Stomach smooth muscle (tissue), 2 donors: Measurements from ENCODE around the gene CDC42.
A peak's percentile ranks its signal among the peaks of the same experiment; 100 is the strongest.
"Not testable (repeated sequence)": the region's sequence is repeated elsewhere in the genome, so short reads cannot be mapped to it uniquely, and the experiment has no call there.

Experiments
- H3K27ac ChIP-seq: one replicate; pipeline ENCODE4 v1.7.0; 2013; ENCODE audit warnings: mild to moderate bottlenecking, low read length, inconsistent platforms
- H3K27me3 ChIP-seq, 2 donors: one replicate each; pipeline ENCODE4 v1.7.0; 2013; ENCODE audit warnings: low read length in 2 of 2; ENCODE audit not compliant: insufficient read depth in 2 of 2, control insufficient read depth in 1 of 2
- H3K36me3 ChIP-seq, 2 donors: one replicate each; pipeline ENCODE4 v1.7.0; 2013; ENCODE audit warnings: low read length in 2 of 2; ENCODE audit not compliant: control insufficient read depth in 2 of 2, insufficient read depth in 2 of 2
- H3K4me1 ChIP-seq: one replicate; pipeline ENCODE4 v1.7.0; 2013; ENCODE audit warnings: low read length; ENCODE audit not compliant: control insufficient read depth, insufficient read depth
- H3K4me3 ChIP-seq, 2 donors: one replicate each; pipeline ENCODE4 v1.7.0; 2013; ENCODE audit warnings: low read length in 2 of 2
- H3K9ac ChIP-seq, 2 donors: one replicate each; pipeline ENCODE4 v1.7.0; 2013; ENCODE audit warnings: low read length in 2 of 2, mild to moderate bottlenecking in 1 of 2
- H3K9me3 ChIP-seq, 2 donors: one replicate each; pipeline ENCODE4 v1.7.0; 2013; ENCODE audit warnings: low read length in 2 of 2; ENCODE audit not compliant: control insufficient read depth in 2 of 2
- donor health status: healthy.
- donor health status: Pancreatic carcinoma.

CDC42 gene

DNA sequence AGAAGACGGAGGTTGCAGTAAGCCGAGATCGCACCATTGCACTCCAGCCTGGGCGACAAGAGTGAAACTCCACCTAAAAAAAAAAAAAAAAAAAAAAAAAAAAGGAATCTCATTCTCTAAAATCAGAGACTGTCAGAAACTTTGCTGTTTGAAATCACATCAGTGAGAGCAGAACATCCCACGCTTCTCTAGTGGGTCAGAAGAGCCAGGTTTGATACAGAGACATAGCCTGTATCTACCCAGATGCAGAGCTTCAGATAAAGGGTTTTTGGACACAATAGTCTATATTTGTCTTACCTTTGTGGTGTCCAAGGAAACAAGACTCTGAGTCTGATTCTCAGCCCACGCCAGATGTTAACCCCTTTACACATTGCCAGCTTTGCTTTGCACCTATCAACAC is 31.4 kb upstream of the CDC42 start:
- no peak overlapping the region for H3K4me3 ChIP-seq
- no peaks in the 10 kb centered on the region for H3K36me3 ChIP-seq
- no peak overlapping the region for H3K27ac ChIP-seq
- no peaks in the 10 kb centered on the region for H3K9me3 ChIP-seq
- H3K27me3 ChIP-seq = no peaks in the 10 kb centered on the region
- H3K9ac ChIP-seq = no peak overlapping the region
- peaks cover 11% of the 10 kb centered on the region for H3K4me1 ChIP-seq

GRCh38 chr1:22024485-22025367 is 27.8 kb upstream of the CDC42 start:
- H3K9me3 ChIP-seq = no peaks in the 10 kb centered on the region
- peak overlapping the region; percentile 96 for H3K27ac ChIP-seq
- H3K27me3 ChIP-seq = no peaks in the 10 kb centered on the region
- H3K36me3 ChIP-seq = no peaks in the 10 kb centered on the region
- peak overlapping the region; percentile 99 to 100 for H3K4me3 ChIP-seq
- H3K9ac ChIP-seq = peak overlapping the region; percentile 84 to 100
- peaks cover 16% of the 10 kb centered on the region for H3K4me1 ChIP-seq

DNA sequence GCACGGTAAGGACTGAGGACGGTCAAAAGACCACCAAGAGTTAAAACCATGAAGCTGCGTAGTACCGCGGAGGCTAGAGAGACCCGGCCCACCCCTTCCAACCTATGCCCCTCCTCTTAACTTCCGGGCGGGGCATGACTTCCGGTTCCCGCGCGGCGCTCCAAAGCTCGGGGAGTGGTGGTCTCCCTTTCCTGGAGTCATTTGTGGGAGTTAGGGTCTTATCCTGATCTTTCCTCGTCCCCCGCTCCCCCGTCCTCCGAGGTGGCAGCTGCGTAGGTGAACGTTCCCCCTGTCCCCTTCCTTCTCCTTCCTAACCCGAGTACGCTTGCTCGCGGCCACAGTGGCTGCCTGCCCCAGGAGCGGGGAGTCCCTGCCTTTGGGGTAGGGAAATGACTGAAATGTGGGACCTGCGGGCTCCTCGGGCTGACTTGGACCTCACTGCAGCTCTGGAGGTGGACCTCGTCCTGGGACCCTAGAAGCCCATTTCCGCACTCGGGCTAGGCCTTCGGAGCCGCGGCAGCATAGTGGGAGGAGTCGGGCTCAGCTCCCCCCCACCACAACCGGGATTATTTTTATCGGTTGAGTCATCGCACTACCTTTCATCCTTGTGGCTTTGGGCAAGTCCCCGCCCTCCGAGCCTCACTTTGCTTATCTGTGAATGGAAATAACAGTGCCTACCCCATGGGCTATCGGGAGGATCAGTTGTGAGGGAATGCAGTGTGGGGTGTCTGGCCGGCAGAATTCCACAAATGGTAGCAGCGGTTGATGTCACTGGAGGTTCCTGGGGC is 26.9 kb upstream of the CDC42 start:
- peak overlapping the region; percentile 99 to 100 for H3K4me3 ChIP-seq

DNA sequence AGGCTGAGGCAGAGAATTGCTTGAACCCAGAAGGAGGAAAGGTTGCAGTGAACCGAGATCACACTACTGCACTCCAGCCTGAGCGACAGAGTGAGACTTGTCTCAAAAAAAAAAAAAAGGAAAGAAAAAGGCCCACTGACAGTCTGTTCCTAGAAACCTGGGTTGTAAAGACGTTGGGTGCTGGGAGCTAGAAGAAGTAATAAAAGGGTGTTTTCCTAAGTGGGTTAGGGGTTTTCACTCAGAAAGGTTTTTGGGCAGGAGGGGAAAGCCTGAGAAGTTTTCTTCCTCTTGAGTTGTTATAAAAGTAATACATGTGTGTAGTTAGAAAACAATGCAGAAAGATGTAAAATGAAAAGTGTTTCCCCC is 25.6 kb upstream of the CDC42 start:
- Histone ChIP-seq H3K36me3 (peaks cover 0 to 7% of the 10 kb centered on the region in 2 donors), H3K9me3 (no peaks in the 10 kb centered on the region), H3K27me3 (no peaks in the 10 kb centered on the region), H3K4me3 (no peak overlapping the region), H3K9ac (no peak overlapping the region), H3K27ac (no peak overlapping the region), H3K4me1 (peaks cover 27% of the 10 kb centered on the region)

More for the DNA sequence above, 26.9 kb upstream of the CDC42 start:
- Histone ChIP-seq H3K9ac (peak overlapping the region; percentile 100), H3K27ac (peak overlapping the region; percentile 96), H3K36me3 (peaks cover 0 to 2% of the 10 kb centered on the region in 2 donors), H3K4me1 (peaks cover 19% of the 10 kb centered on the region), H3K27me3 (no peaks in the 10 kb centered on the region), H3K9me3 (no peaks in the 10 kb centered on the region)

DNA sequence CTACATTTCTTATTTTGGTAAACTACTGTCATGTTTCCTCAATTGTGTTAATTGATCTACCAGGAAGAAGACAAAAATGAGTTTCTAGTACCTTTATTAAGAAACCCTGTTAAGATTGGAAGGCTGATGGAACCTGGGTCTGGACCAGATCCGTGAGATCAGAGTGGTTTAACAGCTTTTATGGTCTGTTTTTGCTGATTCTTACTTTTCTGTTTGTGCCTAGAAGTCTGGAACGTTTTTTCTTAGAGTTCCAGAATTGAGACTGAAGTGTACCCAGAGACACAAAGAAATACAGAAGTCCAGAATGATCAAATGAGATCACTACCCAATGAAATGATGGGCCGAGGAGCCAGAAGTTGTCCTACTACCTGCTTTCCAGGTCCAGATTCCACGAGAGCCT is 22.5 kb upstream of the CDC42 start:
- H3K9me3 ChIP-seq = no peaks in the 10 kb centered on the region
- peaks cover 25% of the 10 kb centered on the region for H3K4me1 ChIP-seq
- peak overlapping the region; percentile 76 for H3K27ac ChIP-seq
- no peak overlapping the region for H3K4me3 ChIP-seq
- H3K9ac ChIP-seq = no peak overlapping the region
- H3K27me3 ChIP-seq = no peaks in the 10 kb centered on the region
- peaks cover 0 to 8% of the 10 kb centered on the region in 2 donors for H3K36me3 ChIP-seq

DNA sequence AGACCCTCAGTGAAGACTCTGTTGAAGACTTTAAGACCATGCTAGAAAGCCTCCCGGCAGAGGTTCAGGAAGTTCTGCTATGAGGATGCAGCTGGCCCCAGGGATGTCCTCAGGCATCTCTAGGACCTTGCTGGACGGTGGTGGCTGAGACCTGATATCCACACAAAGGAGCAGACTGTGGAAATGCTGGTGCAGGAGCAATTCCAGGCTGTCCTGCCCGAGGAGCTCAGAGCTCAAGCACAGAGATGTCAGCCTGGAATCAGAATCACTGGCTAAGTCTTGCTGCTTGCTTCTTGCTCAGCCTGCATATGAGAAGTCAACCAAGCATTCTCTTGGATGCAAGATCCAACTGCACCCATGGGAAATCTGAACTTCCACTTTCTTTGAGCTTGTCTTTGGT is 22.0 kb upstream of the CDC42 start:
- peaks cover 0 to 8% of the 10 kb centered on the region in 2 donors for H3K36me3 ChIP-seq
- no peaks in the 10 kb centered on the region for H3K27me3 ChIP-seq
- no peak overlapping the region for H3K4me3 ChIP-seq
- H3K4me1 ChIP-seq = peaks cover 25% of the 10 kb centered on the region
- no peaks in the 10 kb centered on the region for H3K9me3 ChIP-seq
- no peak overlapping the region for H3K9ac ChIP-seq
- H3K27ac ChIP-seq = peak overlapping the region; percentile 76

DNA sequence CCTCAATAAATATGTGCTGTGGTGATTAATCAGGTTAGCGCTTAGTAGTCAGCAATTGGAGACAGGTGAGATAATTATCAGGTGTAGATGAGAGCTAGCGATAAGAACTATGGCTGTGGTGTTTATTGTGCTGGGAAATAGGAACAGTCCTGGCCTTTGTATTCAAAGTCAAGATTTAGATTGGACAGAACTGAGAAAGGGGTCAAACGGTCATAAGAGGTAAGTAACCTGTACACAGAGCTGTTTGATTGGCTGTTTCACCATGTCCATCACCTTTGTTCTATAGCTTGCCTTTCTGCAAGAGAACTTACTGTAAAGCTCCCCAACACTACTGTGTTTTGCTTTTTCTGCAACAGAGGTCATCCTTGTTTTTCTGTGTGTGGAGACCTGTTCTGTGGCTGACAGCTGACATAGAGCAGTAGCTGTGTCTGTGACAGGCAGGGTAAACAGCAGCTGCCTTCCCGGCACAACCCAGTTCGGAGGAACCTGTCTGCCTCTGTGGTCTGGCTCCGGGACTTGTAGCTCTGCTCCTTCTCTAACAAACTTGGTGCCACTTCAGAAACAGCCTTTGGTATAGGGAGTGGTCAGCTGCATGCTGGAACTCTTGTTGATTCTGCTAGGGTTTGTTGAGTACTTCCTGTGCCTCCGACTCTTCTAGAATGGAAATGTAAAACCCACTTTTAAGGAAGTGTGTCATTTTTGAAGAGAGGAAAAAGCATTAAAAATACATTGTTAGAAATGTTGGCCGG is 21.1 kb upstream of the CDC42 start:
- Histone ChIP-seq H3K27ac (peak overlapping the region; percentile 76), H3K9ac (peak overlapping the region in 1 of 2 donors; percentile 17), H3K4me3 (peak overlapping the region; percentile 17 to 29)

DNA sequence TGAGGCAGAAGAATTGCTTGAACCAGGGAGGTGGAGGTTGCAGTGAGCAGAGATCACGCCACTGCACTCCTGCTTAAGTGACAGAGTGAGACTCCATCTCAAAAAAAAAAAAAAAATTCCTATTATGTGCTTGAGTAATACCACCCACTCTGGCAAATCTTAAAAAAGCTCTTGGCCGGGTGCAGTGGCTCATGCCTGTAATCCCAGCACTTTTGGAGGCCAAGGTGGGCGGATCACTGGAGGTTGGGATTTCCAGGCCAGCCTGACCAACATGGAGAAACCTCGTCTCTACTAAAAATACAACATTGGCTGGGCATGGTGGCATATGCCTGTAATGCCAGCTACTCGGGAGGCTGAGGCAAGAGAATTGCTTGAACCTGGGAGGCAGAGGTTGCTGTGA is 17.7 kb upstream of the CDC42 start:
- H3K27me3 ChIP-seq, H3K27ac ChIP-seq, H3K36me3 ChIP-seq, H3K9ac ChIP-seq, H3K9me3 ChIP-seq, H3K4me3 ChIP-seq: not testable (repeated sequence)
- H3K4me1 ChIP-seq = peaks cover 39% of the 10 kb centered on the region

More for the DNA sequence above, 21.1 kb upstream of the CDC42 start:
- no peaks in the 10 kb centered on the region for H3K27me3 ChIP-seq
- no peaks in the 10 kb centered on the region for H3K9me3 ChIP-seq
- peaks cover 0 to 8% of the 10 kb centered on the region in 2 donors for H3K36me3 ChIP-seq
- peaks cover 20% of the 10 kb centered on the region for H3K4me1 ChIP-seq

GRCh38 chr1:22037520-22037919 is 15.0 kb upstream of the CDC42 start:
- Histone ChIP-seq H3K9me3 (no peaks in the 10 kb centered on the region), H3K27me3 (no peaks in the 10 kb centered on the region), H3K9ac (no peak overlapping the region), H3K36me3 (peaks cover 0 to 2% of the 10 kb centered on the region in 2 donors), H3K4me1 (peaks cover 33% of the 10 kb centered on the region), H3K27ac (peak overlapping the region; percentile 49), H3K4me3 (no peak overlapping the region)

GRCh38 chr1:22038036-22038435 is 14.5 kb upstream of the CDC42 start:
- H3K4me1 ChIP-seq = peaks cover 33% of the 10 kb centered on the region
- no peaks in the 10 kb centered on the region for H3K36me3 ChIP-seq
- H3K9ac ChIP-seq = no peak overlapping the region
- no peaks in the 10 kb centered on the region for H3K27me3 ChIP-seq
- H3K27ac ChIP-seq = peak overlapping the region; percentile 49
- no peak overlapping the region for H3K4me3 ChIP-seq
- no peaks in the 10 kb centered on the region for H3K9me3 ChIP-seq
